Subcutaneous adipose tissue (tissue), 4 donors: ENCODE measurements around the gene FLOT1. TPM values are rescaled to one million over a fixed set of nuclear protein-coding genes. Genes with fewer than 3 reads are reported as not detected.

Source experiments
- total RNA-seq, 4 donors: library from RNA; depleted of rRNA; stranded (reverse); fragments of >200 nt; gene quantifications; one replicate each; pipeline ENCODE4 v1.1.0, GENCODE V29; 2016
- TF ChIP-seq, protein P1 (sequence below): fragments of 450-650 bp; IDR thresholded peaks from one replicate; pipeline ENCODE4 v1.5.1; 2016; ENCODE audit warnings: low read depth, mild to moderate bottlenecking, control low read depth, antibody characterized with exemption, moderate library complexity

Gene FLOT1
- total RNA-seq, 4 donors from 2014 or later = 66.8 to 121 (median 105) TPM

GRCh38 chr6:30711758-30712380, 30.6 kb downstream of the FLOT1 start:
- TF ChIP-seq, protein P1, sequence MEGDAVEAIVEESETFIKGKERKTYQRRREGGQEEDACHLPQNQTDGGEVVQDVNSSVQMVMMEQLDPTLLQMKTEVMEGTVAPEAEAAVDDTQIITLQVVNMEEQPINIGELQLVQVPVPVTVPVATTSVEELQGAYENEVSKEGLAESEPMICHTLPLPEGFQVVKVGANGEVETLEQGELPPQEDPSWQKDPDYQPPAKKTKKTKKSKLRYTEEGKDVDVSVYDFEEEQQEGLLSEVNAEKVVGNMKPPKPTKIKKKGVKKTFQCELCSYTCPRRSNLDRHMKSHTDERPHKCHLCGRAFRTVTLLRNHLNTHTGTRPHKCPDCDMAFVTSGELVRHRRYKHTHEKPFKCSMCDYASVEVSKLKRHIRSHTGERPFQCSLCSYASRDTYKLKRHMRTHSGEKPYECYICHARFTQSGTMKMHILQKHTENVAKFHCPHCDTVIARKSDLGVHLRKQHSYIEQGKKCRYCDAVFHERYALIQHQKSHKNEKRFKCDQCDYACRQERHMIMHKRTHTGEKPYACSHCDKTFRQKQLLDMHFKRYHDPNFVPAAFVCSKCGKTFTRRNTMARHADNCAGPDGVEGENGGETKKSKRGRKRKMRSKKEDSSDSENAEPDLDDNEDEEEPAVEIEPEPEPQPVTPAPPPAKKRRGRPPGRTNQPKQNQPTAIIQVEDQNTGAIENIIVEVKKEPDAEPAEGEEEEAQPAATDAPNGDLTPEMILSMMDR = no peak

DNA sequence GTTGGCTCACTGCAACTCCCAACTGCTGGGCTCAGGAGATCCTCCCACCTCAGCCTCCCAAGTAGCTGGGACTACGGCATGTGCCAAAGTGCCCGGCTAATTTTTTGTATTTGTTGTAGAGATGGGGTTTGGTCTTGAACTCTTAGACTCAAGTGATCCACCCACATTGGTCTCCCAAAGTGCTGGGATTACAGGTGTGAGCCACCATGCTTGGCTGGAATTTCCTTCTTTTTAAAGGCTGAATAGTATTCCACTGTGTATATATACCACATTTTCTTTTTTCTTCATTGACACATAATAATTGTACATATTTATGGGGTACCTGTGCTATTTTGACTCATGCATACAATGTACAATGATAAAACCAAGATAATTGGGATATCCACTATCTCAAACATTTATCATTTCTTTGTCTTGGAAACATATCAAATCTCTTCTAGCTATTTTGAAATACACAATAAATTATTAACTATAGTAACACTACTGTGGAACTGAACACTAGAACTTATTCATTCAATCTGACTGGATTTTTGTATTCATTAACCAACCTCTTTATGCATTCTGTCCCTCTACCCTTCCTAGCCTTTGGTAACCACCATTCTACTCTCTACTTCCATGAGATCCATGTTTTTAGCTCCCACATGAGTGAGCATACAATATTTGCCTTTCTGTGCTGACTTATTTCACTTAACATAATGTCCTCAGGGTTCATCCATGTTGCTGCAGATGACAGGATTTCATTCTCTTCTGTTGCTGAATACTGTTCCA, 33.2 kb downstream of the FLOT1 start:
- TF ChIP-seq, protein P1 = no peak

DNA sequence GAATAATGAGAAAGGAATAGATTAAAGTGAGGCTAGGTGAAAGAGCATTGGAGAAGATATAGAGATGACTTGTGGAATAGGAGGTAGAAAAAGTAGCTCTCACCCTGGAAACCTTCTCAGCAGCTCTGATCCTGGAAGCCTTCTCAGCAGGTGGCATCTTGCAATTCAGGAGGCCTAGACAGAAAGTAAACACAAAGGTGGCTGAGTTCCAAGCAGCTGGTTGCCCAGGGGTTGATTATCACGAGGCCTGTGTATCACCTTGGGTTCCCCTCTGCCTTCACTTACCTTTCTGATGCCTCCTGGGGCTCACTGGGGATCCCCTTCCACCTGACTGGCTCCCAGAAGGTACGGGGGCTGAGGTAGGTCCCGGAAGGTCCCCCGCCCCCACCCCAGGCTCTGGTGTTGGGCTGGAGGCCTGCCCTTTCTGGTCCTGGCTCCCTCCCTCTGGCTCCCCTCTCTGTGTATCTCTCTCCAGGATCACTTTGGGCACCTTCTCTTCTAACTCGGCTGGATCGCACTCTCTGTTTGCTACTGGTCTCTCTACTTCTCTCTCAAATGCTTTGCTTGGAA, 35.1 kb downstream of the FLOT1 start:
- TF ChIP-seq, protein P1 = no peak

- TF ChIP-seq, protein P1 = no peak
These were observed 36.9 kb downstream of the FLOT1 start for GRCh38 chr6:30705620-30706019.

- TF ChIP-seq, protein P1 = no peak
These were observed 38.7 kb downstream of the FLOT1 start for GRCh38 chr6:30703821-30704220.

- TF ChIP-seq, protein P1 = no peak
These were observed 39.5 kb downstream of the FLOT1 start for GRCh38 chr6:30703011-30703410.

DNA sequence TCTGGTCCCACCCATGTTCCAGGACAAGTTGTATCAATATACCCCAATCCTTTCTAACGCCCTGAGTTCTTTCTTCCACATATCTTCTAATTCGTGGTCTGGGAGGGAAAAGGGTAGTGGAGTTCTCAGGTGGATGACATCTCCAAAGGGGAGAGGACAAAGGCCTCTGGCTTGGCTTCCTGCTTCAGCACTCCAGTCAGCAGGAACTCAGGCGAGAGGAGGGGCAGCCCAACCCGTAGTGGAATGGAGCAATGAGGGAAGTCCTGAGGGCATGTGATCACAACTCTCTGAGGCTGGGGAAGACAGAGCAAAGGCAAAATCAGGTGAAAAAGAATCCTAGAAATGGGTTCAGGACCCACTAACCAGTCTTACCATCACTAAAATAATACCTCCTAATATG, 42.1 kb downstream of the FLOT1 start:
- TF ChIP-seq, protein P1 = no peak
